Brain pericyte (primary cell): ENCODE measurements around the gene HRAS.

Experiments
- DNase-seq: peaks from one replicate; pipeline ENCODE4 v3.0.0-alpha.2; 2012; ENCODE audit warnings: low read depth, low spot score

HRAS gene

GRCh38 chr11:514606-515005 is 20.8 kb downstream of the HRAS start:
- no peak for DNase-seq

DNA sequence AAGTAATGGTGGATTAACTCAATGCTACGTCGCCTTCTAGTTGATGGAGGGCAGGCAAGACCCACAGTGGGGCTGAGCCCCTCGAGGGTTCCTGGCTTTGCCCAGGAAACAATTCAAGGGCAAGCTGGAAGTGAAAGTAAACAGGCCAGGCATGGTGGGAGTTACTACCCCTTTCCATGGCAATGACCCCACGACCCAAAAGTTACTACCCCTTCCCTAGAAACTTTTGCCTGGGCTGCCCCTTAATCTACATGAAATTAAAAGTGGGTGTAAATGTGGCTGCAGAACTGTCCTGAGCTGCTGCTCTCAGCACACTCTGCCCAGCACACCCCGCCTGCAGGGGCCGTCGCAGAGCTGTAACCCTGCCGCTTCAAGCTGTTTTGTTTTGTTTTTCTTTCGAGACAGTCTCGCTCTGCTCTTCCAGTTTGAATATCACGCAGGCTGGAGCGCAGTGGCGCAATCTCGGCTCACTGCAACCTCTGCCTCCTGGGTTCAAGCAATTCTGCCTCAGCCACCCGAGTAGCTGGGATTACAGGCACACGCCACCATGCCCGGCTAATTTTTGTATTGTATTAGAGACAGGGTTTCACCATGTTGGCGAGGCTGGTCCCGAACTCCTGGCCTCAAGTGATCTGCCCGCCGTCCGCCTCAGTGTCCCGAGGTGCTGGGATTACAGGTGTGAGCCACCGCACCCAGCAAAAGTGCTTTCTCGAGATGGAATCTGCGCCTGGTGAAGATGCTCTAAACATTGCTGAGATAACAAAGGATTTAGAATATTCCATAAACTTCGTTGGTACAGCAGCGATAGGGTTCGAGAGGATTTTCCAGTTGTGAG is 22.4 kb downstream of the HRAS start:
- DNase-seq, result no peak

- DNase-seq, result no peak
Observed at GRCh38 chr11:508956-509355, 26.4 kb downstream of the HRAS start.

DNA sequence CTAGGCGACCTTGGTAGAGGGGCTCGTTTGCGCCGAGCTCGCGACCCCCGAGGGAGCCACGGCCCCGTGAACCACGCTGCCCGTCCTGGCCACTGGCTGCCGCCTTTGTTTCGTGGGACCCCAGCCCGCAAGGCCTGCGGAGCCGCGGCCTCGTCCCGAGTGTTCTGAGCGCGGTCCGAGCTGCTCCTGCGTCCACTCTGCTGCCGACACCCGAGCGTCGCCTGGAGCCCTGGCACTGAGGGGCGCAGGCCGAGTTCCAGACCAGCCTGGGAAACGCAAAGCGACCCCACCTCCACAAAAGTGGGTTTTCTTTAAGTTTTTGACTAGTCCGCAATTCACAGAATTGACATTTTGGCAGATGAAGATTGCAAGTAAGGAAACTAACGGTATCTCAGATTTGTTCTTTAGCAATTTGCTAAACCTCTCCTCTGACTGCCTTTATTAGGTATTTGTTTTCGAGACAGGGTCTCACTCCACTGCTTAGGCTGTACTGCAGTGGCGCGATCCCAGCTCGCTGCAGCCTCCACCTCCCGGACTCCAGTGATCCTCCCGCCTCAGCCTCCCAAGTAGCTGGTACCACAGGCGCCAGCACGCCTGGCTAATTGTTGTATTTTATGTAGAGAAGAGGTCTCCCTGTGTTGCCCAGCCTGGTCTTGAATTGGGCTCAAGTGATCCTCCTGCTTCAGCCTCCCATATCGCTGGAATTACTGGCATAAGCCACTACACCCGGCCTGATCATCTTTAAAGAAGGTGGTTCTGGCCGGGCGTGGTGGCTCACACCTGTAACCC is 27.5 kb downstream of the HRAS start:
- no peak for DNase-seq

DNA sequence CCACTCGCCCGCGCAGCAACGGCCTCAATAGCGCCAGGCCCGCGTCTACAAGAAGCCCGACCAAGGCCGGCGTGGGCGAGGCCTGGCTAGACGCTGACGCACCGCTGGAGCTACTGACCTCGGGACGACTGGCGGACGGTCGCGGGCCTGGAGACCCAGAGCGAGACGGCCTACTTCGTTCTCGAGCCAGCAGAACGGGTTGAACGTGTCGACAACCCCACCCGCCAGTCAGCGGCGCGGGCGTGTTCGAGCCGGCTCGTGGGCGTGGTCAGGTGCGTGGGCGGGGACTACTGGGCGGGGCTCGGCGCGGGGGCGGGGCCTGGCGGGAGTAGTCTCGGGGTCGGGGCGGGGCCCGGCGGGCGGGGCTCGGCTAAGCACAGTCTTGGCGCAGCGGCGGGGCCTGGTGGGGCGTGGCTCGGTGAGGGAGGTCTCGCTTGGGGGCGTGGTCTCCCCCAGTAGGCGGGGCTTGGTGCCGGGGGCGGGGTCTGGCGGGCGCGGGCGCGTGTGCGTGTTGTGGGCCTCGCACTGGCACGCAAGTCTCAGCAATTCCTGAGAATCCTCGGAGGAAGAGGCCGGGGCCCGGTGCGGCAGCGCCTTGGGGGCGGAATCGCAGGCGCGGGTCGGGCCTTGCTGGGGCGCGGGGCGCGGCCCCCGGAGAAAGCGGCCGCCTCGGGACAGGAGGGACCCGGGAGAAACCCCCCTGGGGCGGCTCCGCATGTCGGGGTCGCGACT is 28.2 kb downstream of the HRAS start, which contains the start of gene RNH1:
Gene RNH1, minus strand, starts transcription at position 248 of the 732 bp plus-strand sequence. CDS start 5,080 bp downstream, outside the sequence.
- DNase-seq, result peak; percentile 77

GRCh38 chr11:506238-506994 is 29.0 kb downstream of the HRAS start:
- DNase-seq, result peak; percentile 89

GRCh38 chr11:504994-505344 is 30.4 kb downstream of the HRAS start:
- no peak for DNase-seq

- DNase-seq, result no peak
Observed at GRCh38 chr11:504053-504993, 31.1 kb downstream of the HRAS start.

- DNase-seq, result no peak
Observed at GRCh38 chr11:503179-503981, 32.0 kb downstream of the HRAS start.

DNA sequence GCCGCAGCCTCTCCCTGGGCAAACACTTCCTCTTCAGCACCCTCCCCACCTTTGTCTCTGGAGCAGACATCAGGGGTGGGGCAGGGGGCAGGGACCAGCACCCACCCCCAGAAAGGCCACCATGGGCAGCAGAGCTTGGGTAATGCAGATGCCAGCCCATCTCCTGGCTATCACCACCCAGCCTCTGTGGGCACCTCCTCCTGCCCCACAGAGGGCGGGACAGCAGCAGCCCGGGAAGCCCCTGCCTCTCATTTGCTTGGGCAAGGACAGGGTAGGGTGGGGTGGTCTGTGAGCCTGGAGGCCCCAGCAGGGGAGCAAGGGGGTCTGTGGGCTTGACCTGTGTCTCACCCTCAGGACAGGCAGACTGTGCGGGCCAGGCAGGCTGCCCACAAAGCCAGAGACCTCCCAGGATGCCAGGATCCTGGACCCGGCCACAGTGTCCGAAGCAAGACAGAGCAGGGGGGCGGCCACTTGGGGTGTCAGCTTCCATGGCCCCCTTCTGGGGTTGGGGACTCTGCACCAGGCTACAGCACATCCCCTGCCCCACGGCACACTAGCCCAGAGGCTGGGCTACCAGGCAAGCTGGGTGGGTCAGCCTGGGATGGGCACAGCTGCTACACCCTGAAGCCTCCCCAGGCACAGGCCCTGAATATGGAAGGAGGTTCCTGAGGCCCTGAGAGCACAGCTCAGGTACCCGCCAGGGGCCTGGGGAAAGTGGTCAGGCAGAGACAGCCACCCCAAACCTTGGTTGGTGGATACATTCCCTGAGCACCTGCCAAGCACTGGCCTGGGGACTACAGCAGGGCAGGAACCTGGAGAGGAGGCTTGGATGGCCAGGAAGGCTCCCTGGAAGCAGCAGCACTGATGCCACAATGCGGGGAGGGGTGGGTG is 32.8 kb downstream of the HRAS start:
- no peak for DNase-seq

DNA sequence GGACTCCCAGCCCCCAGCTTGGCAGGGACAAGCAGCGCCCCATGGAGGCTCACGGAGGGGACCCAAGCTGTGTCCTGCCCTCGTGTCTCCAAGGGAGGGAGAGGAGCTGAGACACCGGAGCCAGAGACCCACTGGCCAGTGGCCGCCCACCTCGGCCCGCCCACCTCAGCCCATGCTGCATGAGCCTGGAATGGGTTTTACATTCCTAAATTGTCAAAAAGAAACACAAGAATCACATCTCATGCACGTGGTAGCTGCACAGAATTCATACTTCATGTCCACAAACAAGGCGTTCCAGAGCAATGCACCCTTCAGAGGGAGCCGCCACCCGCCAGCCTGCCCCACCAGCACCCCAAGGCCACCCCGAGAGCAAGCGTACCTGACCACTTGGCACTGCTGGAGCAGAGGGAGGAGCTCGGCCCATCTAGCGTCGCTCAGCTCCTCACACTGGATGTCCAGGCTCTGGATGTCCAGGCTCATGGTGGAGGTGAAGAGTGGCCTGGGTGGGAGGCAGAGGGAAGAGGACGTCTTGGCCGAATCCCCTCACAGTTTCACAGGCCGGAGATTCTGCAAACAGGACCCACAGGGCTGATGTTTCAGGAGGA is 33.6 kb downstream of the HRAS start:
- no peak for DNase-seq

GRCh38 chr11:501001-501682 is 34.2 kb downstream of the HRAS start:
- no peak for DNase-seq

DNA sequence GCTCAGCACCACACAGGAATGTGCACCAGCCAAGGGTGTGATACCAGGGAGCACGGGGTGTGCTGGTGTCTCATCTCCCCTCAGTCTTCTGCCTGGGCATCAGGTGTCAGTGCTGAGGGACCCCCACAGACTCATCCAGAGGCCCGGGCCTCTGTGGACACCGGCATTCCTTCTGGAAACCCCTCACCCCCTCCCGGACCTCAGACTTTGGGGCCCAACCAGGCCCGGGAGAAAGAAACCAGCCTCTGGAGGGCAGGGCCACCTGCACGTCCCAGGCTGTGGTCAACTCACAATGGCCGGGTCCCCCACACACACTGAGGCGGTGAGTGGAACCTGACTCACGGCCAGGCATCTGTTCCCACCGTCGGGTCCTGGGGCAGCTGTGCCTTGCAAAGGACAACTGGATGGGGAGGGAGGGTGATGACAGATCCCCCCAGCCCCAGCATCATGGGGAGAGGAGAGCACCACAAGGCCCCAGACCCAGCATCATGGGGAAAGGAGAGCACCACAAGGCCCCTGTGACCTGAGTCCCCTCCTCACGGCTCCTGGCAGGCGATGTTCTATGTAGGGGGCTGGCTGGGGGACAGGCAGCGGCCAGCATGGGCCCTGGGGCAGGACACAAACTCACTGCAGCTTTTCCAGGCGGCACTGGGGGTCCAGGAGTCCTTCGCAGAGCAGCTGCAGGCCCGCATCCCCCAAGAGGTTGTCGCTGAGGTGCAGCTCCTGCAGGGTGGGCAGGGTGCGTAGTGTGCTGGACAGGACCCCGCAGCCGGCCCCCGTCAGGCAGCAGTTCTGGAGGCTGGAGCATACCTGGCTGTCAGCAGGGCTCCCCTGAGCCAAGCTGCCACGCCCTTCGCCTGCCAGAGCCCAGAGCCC is 35.9 kb downstream of the HRAS start:
- DNase-seq, result no peak

DNA sequence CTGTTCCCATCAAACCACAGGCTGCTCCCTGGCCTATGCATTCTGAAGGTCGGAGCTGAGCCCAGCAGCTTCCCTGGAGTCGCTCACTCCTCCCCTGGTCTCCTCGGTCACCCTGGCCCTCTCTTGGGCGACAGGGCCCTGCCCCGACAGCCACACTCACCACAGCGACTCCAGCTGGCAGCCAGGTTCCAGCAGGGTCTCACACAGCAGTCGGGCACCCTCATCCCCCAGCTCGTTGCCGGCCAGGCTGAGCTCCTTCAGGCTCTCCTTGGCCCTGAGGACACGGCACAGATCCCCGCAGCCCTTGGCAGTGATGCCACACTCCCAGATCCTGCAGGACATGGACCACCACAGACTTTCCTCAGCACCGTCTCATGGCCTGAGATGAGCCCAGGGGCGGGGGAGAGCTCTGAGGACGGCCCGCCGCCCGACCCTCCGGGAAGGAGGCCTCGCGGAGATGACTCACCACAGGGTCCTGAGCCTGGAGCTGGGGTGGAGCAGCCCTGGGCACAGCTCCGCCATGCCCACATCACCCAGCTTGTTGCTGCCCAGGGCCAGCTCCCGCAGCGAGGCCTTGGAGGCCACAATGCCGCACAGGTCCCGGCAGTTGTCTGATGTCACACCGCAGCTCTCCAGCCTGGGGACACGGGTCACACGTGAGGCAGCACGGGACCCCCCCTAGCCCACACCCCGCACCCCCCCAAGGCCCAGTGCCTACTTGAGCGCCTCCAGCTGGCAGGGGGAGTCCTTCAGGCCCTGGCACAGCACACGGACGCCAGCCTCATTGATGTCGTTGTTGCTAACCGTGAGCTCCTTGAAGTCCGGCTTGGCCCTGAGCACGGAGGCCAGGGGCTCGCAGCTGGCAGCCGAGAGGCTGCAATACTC is 36.8 kb downstream of the HRAS start:
- no peak for DNase-seq

- DNase-seq, result no peak
Observed at GRCh38 chr11:497565-498296, 37.6 kb downstream of the HRAS start.
